Putamen (tissue), 1 donor: ENCODE measurements around the gene ZNF273.
A peak's percentile ranks its signal among the peaks of the same experiment; 100 is the strongest.
"Not testable (repeated sequence)": the region's sequence is repeated elsewhere in the genome, so short reads cannot be mapped to it uniquely, and the experiment has no call there.

Experiments
- DNase-seq: peaks from one replicate; pipeline ENCODE4 v3.0.0-alpha.2; 2016; ENCODE audit warnings: low spot score

Gene ZNF273

GRCh38 chr7:64944667-64945502, 41.8 kb downstream of the ZNF273 start:
- not testable (repeated sequence) for DNase-seq

GRCh38 chr7:64945503-64946175, 42.6 kb downstream of the ZNF273 start:
- no peak for DNase-seq

GRCh38 chr7:64946772-64947171, 43.7 kb downstream of the ZNF273 start:
- DNase-seq = no peak

GRCh38 chr7:64947252-64948000, 44.4 kb downstream of the ZNF273 start:
- no peak for DNase-seq

GRCh38 chr7:64948774-64949173, 45.7 kb downstream of the ZNF273 start:
- not testable (repeated sequence) for DNase-seq

GRCh38 chr7:64950673-64951072, 47.6 kb downstream of the ZNF273 start:
- DNase-seq = not testable (repeated sequence)

GRCh38 chr7:64951250-64951848, 48.3 kb downstream of the ZNF273 start:
- DNase-seq = peak; percentile 32

- no peak for DNase-seq
Measured at GRCh38 chr7:64959072-64959747, 56.1 kb downstream of the ZNF273 start.

- DNase-seq = no peak
Measured at GRCh38 chr7:64965594-64965993, 62.5 kb downstream of the ZNF273 start.

- no peak for DNase-seq
Measured at GRCh38 chr7:64978497-64979203, 75.6 kb downstream of the ZNF273 start.
